Measurements from ENCODE around the gene ELK3.

Gene ELK3

GRCh38 chr12:96223411-96224218 lies 29.4 kb downstream of the ELK3 start:
- DNase-seq (ENCODE audit: low spot score) = peak; percentile 43
- TF ChIP-seq CTCF (IDR thresholded peaks at IDR 0.05; ENCODE audit: extremely low read depth, insufficient read depth, missing control alignments) = no peak
- in situ Hi-C loops (cut with MboI; ENCODE audit: low pct_unique_long_range_greater_than_20kb, low sequenced_read_pairs, unreplicated experiment) = loop anchor here (25.0 kb wide), 1 partner anchor 311 kb away; no protein-coding TSS in a partner anchor

- TF ChIP-seq CTCF (IDR thresholded peaks at IDR 0.05; ENCODE audit: extremely low read depth, insufficient read depth, missing control alignments) = no peak
- in situ Hi-C loops (cut with MboI; ENCODE audit: low pct_unique_long_range_greater_than_20kb, low sequenced_read_pairs, unreplicated experiment) = loop anchor here (25.0 kb wide), 1 partner anchor 312 kb away; no protein-coding TSS in a partner anchor
- DNase-seq (ENCODE audit: low spot score) = no peak
These were observed 30.0 kb downstream of the ELK3 start for GRCh38 chr12:96224219-96224615.

GRCh38 chr12:96225044-96225855 lies 31.1 kb downstream of the ELK3 start:
- no peak for DNase-seq (ENCODE audit: low spot score)
- TF ChIP-seq CTCF (IDR thresholded peaks at IDR 0.05; ENCODE audit: extremely low read depth, insufficient read depth, missing control alignments) = no peak

GRCh38 chr12:96225994-96226399 lies 31.8 kb downstream of the ELK3 start:
- no peak for DNase-seq (ENCODE audit: low spot score)
- no peak for TF ChIP-seq CTCF (IDR thresholded peaks at IDR 0.05; ENCODE audit: extremely low read depth, insufficient read depth, missing control alignments)
- in situ Hi-C loops (cut with MboI; ENCODE audit: low pct_unique_long_range_greater_than_20kb, low sequenced_read_pairs, unreplicated experiment) = no loop called here

More at GRCh38 chr12:96225044-96225855, 31.1 kb downstream of the ELK3 start:
- in situ Hi-C loops (cut with MboI; ENCODE audit: low pct_unique_long_range_greater_than_20kb, low sequenced_read_pairs, unreplicated experiment) = no loop called here

- no peak for TF ChIP-seq CTCF (IDR thresholded peaks at IDR 0.05; ENCODE audit: extremely low read depth, insufficient read depth, missing control alignments)
- DNase-seq (ENCODE audit: low spot score) = no peak
- in situ Hi-C loops (cut with MboI; ENCODE audit: low pct_unique_long_range_greater_than_20kb, low sequenced_read_pairs, unreplicated experiment) = no loop called here
These were observed 32.2 kb downstream of the ELK3 start for GRCh38 chr12:96226401-96226800.

- TF ChIP-seq CTCF (IDR thresholded peaks at IDR 0.05; ENCODE audit: extremely low read depth, insufficient read depth, missing control alignments) = no peak
- in situ Hi-C loops (cut with MboI; ENCODE audit: low pct_unique_long_range_greater_than_20kb, low sequenced_read_pairs, unreplicated experiment) = no loop called here
- no peak for DNase-seq (ENCODE audit: low spot score)
These were observed 32.7 kb downstream of the ELK3 start for GRCh38 chr12:96226801-96227348.

Data from GM13977 (cell line).